Left ventricle myocardium superior (tissue), 1 donor: ENCODE data around the gene RASGRP4. TPM values are rescaled to one million over a fixed set of nuclear protein-coding genes. Genes with fewer than 3 reads are reported as not detected.
"Not testable (repeated sequence)": the region's sequence is repeated elsewhere in the genome, so short reads cannot be mapped to it uniquely, and the experiment has no call there.

Source experiments
- ATAC-seq: fragments of 200-7000 bp; cut with Tn5 transposase; one replicate; pipeline ENCODE4 v1.9.1; 2020; ENCODE audit warnings: mild to moderate bottlenecking, moderate library complexity
- DNase-seq: peaks from one replicate; pipeline ENCODE4 v3.0.0-alpha.2; 2020
- intact Hi-C: fragments of 100-400 bp; cut with micrococcal nuclease; formaldehyde crosslinking; loops from one replicate; pipeline ENCODE4 v1.11.0; 2022
- long read RNA-seq: library from polyadenylated mRNA; unstranded; transcript quantifications from one replicate; pipeline ENCODE4 v2.0.0, GENCODE V29; 2021
- total RNA-seq: library from RNA; stranded (reverse); fragmentation: NEBNext Ultra II Directional; extraction: Animal tissue kit (Norgen Biotek cat#: 25700); gene quantifications from one replicate; pipeline ENCODE4 v1.2.1, GENCODE V29; 2021
- donor health status: DM: no; HTN: yes; CAD: no; lungs with severe emphysema.

RASGRP4 gene, protein sequence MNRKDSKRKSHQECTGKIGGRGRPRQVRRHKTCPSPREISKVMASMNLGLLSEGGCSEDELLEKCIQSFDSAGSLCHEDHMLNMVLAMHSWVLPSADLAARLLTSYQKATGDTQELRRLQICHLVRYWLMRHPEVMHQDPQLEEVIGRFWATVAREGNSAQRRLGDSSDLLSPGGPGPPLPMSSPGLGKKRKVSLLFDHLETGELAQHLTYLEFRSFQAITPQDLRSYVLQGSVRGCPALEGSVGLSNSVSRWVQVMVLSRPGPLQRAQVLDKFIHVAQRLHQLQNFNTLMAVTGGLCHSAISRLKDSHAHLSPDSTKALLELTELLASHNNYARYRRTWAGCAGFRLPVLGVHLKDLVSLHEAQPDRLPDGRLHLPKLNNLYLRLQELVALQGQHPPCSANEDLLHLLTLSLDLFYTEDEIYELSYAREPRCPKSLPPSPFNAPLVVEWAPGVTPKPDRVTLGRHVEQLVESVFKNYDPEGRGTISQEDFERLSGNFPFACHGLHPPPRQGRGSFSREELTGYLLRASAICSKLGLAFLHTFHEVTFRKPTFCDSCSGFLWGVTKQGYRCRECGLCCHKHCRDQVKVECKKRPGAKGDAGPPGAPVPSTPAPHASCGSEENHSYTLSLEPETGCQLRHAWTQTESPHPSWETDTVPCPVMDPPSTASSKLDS
- total RNA-seq: 1.2 TPM
- long read RNA-seq: 0 reads

DNA sequence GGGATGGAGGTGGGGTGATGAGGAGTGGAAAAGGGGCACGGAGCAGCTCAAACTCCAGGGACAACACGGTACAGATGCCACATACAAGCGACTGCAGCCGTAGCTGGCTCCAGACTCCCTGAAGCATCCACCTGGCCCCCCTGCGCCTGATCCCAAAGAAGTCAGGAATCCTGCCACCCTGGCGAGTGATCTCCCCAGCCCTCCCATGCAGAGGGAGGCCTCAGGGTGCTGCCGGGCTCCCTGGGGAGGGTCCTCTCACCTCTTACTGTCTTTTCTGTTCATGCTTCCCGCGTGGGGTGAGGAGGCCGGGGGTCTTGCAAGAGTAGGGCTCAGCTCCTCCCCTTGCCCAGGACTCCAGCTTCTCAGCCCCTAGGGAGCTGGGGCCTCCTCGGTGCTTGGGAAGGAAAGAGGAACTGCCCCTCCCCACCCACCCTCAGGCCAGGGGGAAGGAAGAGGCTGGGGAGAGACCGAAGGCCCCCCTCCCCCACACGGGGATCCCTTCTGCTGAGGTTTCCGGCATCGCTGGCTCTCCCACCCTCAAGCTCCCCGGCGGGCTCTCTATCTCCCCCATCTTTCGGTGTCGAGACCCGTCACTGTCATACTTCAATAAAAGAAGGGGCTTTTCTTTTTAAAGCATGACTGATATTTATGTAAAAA is at the start of gene RASGRP4:
Gene RASGRP4 (minus strand): TSS at position 410 of the 657 bp plus-strand sequence. CDS start 128 bp downstream, at position 282.
- intact Hi-C loops: no loop called here
- DNase-seq (peak; percentile 64), ATAC-seq (peak; percentile 68)

DNA sequence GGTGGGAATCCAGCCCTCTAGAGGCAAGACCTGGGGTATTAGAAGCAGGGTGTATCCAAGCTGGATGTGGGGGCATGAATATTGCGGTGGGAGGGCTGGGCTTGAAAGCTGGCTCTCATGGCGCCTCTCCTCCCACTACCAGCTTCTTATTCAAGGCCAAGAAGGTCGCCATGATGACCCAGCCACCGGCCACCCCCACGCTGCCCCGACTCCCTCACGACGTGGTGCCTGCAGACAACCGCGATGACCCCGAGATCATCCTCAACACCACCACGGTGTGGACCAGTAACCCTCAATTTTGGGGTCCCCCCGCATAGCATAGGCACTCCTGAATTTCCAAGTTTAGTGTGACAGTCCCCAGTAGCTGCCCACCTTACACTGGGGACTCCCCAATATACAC is 49.2 kb upstream of the RASGRP4 start:
- DNase-seq: no peak
- intact Hi-C loops: no loop called here
- ATAC-seq: no peak

DNA sequence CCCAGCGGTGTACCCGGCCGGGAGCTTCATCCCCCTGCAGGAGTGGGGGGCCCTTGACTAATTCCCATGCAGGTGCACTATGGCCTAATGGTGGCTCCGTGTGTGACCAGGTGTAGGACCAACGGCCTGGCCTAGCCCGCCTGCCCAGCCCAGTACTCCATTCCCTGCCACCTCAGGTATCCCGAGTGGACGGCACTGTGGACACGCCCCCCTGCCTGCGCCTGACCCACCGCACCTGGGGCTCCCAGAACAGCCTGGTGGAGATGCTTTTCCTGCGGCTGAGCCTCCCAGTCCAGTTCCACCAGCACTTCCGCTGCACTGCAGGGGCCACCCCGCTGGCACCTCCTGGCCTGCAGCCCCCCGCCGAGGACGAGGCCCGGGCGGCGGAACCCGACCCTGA is 47.2 kb upstream of the RASGRP4 start:
- ATAC-seq (no peak), DNase-seq (no peak)
- intact Hi-C loops: no loop called here

DNA sequence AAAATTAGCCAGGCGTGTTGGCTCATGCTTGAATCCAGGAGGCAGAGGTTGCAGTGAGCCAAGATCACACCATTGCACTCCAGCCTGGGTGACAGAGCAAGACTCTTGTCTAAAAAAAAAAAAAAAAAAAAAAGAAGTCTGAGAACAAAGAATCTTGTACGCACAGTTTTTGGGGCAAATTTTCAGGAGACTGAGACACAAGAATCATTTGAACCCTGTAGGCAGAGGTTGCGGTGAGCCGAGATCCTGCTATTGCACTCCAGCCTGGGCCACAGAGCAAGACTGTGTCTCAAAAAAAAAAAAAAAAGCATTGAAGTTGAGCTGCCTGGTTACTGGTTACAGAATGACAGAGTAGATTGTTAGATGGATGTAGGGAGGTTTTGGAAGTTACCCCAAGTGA is 46.7 kb upstream of the RASGRP4 start:
- intact Hi-C loops, ATAC-seq, DNase-seq: not testable (repeated sequence)

DNA sequence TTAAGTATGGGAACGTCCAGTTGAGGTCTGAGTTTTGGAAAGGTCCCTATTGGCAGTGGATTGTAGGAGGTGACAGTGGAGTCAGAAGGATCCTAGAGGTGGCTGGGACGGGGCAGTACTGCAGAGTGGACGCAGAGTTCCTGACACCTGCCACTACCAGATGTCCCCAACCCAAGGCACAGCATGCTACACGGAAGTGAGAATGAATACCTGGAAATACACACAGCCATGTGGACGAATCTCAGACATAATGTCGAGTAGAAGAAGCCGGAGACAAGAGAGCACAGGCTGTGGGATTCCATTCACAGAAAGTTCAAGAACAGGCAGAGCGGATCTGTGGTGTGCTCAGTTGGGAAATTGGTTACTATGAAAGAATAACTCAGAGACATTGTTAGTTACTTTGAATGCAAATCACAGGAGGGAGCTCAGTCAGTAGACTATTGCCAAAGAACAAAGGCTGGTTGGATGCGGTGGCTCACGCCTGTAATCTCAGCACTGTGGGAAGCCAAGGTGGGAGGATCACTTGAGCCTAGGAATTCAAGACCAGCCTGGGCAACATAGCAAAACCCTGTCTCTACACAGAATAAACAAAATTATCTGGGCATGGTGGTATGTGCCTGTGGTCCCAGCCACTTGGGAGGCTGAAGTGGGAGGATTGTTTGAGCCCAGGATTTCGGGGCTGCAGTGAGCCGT is 44.9 kb upstream of the RASGRP4 start:
- ATAC-seq (no peak), DNase-seq (no peak)
- intact Hi-C loops: no loop called here

DNA sequence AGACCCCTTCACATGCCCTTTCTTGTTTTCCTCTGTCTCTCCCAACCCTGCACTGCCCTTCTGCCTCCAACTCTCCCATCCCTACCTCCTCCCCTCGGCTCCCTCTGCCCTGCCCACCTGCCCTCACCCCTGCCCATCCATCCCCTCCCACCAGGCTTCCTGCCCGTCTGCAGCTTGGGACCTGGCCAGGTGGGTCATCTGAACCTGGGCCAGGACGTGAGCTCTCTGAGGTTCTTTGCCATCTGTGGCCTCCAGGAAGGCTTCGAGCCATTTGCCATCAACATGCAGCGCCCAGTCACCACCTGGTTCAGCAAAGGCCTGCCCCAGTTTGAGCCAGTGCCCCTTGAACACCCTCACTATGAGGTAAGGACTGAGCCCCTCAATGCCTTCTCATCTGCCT is 43.1 kb upstream of the RASGRP4 start:
- intact Hi-C loops: no loop called here
- no peak for DNase-seq
- ATAC-seq: no peak

DNA sequence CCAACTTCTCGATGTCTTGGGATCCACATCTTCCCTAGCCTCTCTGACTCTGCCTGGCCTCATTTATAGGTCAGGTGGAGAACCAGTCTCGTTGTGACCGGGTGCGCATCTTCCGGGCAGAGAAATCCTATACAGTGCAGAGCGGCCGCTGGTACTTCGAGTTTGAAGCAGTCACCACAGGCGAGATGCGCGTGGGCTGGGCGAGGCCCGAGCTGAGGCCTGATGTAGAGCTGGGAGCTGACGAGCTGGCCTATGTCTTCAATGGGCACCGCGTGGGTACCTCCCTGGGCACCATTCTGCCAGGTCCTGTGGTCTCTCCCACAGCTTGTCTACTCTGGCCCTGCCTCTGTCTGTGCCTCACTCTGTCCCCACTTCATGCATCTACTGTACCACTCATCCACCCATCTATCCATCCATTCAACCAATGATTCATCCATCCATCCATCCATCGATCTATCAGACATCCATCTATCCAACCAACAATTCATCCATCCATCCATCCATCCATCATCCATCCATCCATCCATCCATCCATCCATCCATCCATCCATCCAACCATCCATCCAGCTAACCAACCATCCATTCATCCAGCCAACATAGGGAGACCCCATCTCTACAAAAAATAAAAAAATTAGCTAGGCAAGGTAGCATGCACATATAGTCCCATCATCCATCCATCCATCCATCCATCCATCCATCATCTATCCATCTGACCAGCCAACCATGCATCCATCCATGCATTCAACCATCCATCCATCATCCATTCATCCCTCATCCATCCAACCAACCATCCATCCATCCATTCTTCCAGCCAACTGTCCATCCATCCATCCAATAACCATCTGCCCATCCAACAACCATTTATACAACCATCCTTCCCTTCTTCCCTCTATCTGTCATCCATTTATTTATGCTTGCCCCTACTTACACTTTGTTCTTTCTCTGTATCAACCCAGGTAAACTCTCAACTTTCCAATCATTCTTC is 41.8 kb upstream of the RASGRP4 start:
- intact Hi-C loops: no loop called here
- no peak for ATAC-seq
- DNase-seq: no peak

DNA sequence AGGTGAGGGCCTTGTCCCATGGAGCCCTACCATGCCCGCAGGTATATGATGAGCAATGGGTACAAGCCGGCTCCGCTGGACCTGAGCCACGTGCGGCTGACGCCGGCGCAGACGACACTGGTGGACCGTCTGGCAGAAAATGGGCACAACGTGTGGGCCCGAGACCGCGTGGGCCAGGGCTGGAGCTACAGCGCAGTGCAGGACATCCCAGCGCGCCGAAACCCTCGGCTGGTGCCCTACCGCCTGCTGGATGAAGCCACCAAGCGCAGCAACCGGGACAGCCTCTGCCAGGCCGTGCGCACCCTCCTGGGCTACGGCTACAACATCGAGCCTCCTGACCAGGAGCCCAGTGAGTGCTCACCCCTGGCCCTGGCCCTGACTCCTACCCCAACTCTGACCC is 40.0 kb upstream of the RASGRP4 start:
- no peak for DNase-seq
- intact Hi-C loops: no loop called here
- no peak for ATAC-seq

DNA sequence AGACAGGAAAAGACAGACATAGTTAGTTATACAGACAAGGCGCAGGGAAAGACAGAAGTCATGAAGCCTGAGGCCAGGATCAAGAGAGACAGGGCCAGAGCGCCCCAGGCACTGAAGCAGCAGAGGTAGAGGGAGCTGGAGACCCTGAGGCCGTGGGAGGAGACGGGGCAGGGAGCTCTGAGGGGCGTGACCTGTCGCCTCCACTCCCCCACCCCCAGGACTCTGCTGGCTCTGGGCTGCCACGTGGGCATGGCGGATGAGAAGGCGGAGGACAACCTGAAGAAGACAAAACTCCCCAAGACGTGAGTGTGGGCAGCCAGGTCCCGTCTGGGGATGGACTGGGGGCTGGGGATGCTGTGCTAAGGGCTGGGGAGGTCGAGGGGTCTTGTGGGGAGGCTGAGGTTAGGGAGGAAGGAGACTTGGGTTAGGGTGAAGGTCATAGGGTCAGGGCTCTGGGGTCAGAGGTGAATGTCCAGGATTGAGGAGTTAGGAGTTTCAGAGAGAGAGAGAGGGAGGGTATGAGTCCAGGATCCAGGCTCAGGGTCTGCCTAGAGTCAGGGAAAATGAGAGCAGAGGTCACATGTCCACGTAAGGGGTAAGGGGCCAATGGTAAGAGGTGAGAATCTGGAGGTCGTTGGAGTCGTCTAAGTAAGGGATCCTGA is 38.5 kb upstream of the RASGRP4 start:
- no peak for DNase-seq
- ATAC-seq: no peak
- intact Hi-C loops: no loop called here

DNA sequence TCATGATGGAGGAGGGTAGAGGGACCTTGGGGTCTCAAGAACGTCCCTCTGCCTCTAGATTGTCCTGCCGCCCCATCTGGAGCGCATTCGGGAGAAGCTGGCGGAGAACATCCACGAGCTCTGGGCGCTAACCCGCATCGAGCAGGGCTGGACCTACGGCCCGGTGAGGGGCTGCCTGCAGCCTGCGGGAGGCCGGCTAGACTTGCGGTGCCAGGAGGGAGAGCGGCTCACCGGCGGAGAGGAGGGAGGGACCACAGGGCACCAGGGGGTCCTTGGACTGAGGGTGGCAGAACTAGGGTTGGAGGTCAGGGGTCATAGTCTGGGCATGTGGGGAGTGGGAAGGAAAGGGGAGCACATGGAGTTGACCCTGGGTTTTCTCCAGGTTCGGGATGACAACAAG is 37.3 kb upstream of the RASGRP4 start:
- intact Hi-C loops: no loop called here
- no peak for DNase-seq
- no peak for ATAC-seq

DNA sequence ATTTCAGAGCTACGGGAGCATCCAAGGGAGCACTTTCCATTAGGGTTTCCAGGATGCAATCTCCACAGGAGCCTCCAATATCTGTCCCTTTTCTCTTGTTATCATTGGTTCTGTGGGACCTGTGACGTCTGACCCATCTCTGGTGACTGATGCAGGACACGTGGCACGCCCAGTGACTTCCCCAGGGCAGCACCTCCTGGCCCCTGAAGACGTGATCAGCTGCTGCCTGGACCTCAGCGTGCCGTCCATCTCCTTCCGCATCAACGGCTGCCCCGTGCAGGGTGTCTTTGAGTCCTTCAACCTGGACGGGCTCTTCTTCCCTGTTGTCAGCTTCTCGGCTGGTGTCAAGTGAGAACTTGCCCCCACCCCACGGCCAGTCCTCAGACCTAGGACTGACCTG is 33.0 kb upstream of the RASGRP4 start:
- ATAC-seq: no peak
- intact Hi-C loops: no loop called here

DNA sequence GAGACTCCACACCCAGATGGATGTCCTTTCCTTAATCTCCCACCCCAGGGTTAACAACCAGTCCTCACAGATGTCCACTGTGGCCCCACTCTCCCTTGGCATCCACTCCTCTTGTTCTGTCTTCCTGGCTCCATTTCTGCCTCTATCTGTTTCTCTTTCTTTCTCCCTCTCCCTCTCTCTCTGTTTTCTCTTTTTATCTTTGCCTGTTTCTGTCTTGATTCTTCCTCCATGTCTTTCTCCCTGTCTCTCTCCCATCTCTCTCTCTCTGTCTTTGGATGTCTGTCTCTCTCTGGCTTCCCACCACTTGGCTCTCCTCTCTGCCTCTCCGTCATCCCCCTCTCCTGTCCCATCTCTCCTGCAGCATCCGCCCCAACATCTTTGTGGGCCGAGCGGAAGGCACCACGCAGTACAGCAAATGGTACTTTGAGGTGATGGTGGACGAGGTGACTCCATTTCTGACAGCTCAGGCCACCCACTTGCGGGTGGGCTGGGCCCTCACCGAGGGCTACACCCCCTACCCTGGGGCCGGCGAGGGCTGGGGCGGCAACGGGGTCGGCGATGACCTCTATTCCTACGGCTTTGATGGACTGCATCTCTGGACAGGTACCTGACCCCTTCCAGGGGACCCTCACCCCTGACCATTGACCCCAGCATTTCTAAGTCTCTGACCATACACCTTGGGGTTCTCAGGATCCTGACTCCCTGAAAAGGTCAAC is 31.8 kb upstream of the RASGRP4 start:
- ATAC-seq (no peak), DNase-seq (no peak)
- intact Hi-C loops: no loop called here

More for the DNA sequence above, 33.0 kb upstream of the RASGRP4 start:
- DNase-seq: no peak

DNA sequence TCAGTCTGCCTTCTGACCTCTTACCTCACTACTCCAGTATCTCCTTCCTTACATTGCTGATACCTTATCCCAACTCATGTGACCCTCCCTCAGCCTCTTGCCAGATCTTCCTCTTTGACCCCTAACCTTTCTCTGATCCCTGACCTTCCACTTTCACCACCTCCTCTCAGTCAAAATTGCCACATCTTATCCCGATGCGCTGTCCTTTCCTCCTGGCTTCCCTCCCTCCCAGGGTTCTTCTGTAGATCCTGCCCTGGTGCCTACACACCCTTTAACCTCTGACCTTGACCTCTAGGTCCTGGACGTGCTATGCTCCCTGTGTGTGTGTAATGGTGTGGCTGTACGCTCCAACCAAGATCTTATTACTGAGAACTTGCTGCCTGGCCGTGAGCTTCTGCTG is 31.2 kb upstream of the RASGRP4 start:
- intact Hi-C loops: no loop called here
- ATAC-seq: no peak
- no peak for DNase-seq

DNA sequence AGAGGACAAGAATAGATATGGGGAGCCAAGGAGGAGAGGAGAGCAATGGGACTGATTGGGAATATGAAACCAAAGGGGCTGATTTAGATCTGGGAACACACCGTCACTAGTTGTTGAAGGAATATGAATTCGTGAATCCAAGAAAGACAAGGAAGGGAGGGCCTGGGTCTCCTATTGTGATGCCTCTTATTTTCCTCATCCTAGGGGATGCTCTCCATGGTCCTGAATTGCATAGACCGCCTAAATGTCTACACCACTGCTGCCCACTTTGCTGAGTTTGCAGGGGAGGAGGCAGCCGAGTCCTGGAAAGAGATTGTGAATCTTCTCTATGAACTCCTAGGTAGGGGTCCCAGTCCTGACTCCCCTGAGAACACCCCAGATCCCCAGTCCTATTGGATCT is 29.0 kb upstream of the RASGRP4 start:
- DNase-seq: no peak
- no peak for ATAC-seq
- intact Hi-C loops: no loop called here

DNA sequence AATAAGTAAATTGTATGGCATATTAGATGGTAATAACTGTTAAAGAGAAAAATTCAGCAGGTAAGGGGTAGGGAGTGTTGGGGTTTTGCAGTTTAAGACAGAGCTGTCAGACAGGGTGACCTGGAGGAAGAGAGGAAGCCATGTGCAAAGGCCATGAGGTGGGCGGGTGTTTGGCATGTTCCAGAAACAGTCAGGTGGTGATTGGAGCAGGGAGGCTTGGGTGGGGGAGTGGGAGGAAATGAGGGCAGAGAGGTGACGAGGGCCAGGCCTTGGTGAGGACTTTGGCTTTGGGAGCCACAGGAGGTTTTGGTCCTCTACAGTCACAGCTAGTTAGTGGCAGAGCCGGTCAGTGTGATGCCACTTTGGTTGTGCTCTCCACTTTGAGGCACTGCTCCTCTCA is 27.6 kb upstream of the RASGRP4 start:
- no peak for DNase-seq
- intact Hi-C loops: no loop called here
- ATAC-seq: no peak

DNA sequence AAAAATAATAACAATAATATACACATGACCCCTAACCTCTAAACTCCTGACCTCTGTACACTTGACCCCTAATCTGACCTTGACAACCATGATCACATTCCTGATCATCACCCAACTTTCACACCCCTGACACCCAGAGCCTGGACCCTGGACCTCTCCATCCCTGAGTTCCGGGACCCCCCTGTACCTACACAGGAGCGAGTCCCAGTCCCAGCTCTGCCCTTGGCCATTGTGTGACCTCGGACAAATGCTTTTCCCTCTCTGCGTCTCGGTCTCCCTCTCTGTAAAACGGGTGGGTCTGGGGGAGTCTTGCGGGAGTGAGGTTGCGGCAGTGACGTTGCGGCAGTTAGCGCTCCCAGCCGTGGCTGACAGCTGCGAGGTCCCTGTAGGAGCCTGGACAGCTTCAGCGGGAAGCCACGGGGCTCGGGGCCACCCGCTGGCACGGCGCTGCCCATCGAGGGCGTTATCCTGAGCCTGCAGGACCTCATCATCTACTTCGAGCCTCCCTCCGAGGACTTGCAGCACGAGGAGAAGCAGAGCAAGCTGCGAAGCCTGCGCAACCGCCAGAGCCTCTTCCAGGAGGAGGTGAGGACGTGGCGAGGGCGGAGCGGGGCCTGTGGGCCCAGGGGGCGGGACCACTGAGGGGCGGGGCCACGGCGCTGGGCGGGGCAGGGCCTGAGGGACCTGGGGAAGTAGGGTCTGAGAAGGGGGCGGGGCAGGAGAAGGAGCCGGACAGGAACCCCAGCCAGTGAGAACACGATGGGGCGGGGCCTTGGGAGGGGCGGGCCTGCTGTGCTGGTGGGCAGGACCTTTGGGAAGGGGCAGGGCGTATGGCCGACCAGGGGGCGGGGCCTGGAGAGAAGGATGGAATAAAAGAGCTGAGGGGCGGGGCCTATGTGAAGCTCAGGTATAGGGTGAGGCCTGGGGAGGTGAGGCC is 26.7 kb upstream of the RASGRP4 start:
- DNase-seq (no peak), ATAC-seq (no peak)
- intact Hi-C loops: no loop called here
